Immature natural killer cell (primary cell): Measurements from ENCODE around the gene RMI2. TPM values are rescaled to one million over a fixed set of nuclear protein-coding genes. Genes with fewer than 3 reads are reported as not detected.

Source experiments
- DNase-seq, 3 donors: peaks; one replicate each; pipeline ENCODE4 v3.0.0; 2022; ENCODE audit warnings: mixed read lengths in 1 of 3
- H3K27ac Mint-ChIP-seq, 6 donors: one replicate each; pipeline ENCODE4 v1.8.0; 2020; ENCODE audit warnings: mixed read lengths in 6 of 6, mild to moderate bottlenecking in 5 of 6, inconsistent platforms in 4 of 6, moderate library complexity in 3 of 6
- H3K27me3 Mint-ChIP-seq, 3 donors: one replicate each; pipeline ENCODE4 v1.8.0; 2020 to 2021; ENCODE audit warnings: low read depth in 3 of 3, mild to moderate bottlenecking in 3 of 3, mixed read lengths in 3 of 3, moderate library complexity in 3 of 3, inconsistent platforms in 1 of 3
- H3K36me3 Mint-ChIP-seq, 3 donors: one replicate each; pipeline ENCODE4 v1.8.0; 2020; ENCODE audit warnings: mixed read lengths in 3 of 3, inconsistent platforms in 2 of 3, mild to moderate bottlenecking in 2 of 3
- H3K4me1 Mint-ChIP-seq, 2 donors: one replicate each; pipeline ENCODE4 v1.8.0; 2020; ENCODE audit warnings: inconsistent platforms in 2 of 2, mild to moderate bottlenecking in 2 of 2, mixed read lengths in 2 of 2, moderate library complexity in 1 of 2
- H3K4me3 Mint-ChIP-seq, 5 donors: one replicate each; pipeline ENCODE4 v1.8.0; 2020; ENCODE audit warnings: mild to moderate bottlenecking in 5 of 5, mixed read lengths in 5 of 5, inconsistent platforms in 3 of 5, moderate library complexity in 3 of 5
- H3K9me3 Mint-ChIP-seq, 6 donors: one replicate each; pipeline ENCODE4 v1.8.0; 2020; ENCODE audit warnings: mild to moderate bottlenecking in 6 of 6, mixed read lengths in 6 of 6, inconsistent platforms in 4 of 6, moderate library complexity in 3 of 6
- polyA plus RNA-seq, 3 donors: library from polyadenylated mRNA; unstranded; fragments of 300-500 nt; fragmentation: Illumina TruSeq; gene quantifications; one replicate each; pipeline ENCODE4 v1.2.3, GENCODE V29; 2021

The RMI2 gene
- polyA plus RNA-seq, 3 donors from 2014 or later: 1.6 to 5.5 (median 5.2) TPM

- Mint-ChIP-seq H3K4me3 (no peak overlapping the region), H3K9me3 (no peaks in the 10 kb centered on the region), H3K27ac (no peak overlapping the region), H3K4me1 (no peaks in the 10 kb centered on the region), H3K27me3 (peaks cover 0 to 4% (median 4%) of the 10 kb centered on the region in 3 donors), H3K36me3 (peaks cover 8 to 31% (median 29%) of the 10 kb centered on the region in 3 donors)
- DNase-seq: no peak
Measured at GRCh38 chr16:11380836-11381235, 35.6 kb downstream of the RMI2 start.

DNA sequence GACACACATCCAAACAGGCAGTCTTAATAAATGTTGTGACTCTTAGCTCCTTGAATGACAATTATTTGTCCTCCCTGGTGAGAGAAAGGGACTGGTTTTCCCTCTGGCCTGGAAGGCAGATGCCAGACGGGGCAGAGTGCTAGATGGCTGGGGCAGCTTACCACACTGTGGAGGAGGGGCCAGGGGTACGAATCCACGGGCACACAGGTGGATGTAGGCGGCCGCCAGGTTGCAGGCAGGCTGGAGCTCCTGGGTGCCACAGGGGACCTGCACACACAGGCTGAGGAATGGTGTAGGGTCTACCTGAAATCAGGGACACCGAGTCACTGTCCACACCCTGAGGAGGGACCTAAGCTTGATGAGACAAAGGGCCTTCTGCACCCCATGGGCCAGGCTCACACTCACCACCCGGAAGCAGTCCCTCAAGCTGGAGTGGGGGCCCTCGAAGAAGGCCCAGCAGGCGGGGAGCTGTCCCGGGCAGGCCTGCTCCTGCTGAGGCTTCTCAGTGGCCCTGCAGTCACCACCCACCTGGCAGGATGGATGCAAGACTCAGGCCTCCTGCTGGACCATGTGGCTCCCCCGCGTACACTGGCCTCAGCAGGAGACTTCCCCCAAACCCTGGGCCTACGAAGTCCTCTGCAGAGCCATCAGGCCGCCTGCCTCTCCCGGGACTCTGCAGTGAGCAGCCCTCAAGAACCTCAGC, 38.4 kb downstream of the RMI2 start:
- no peaks in the 10 kb centered on the region for H3K9me3 Mint-ChIP-seq
- H3K36me3 Mint-ChIP-seq: peaks cover 8 to 31% (median 21%) of the 10 kb centered on the region in 3 donors
- no peak for DNase-seq
- no peak overlapping the region for H3K4me3 Mint-ChIP-seq
- no peaks in the 10 kb centered on the region for H3K4me1 Mint-ChIP-seq
- peaks cover 0 to 4% (median 4%) of the 10 kb centered on the region in 3 donors for H3K27me3 Mint-ChIP-seq
- no peak overlapping the region for H3K27ac Mint-ChIP-seq

GRCh38 chr16:11384184-11384955, 39.1 kb downstream of the RMI2 start:
- no peak overlapping the region for H3K27ac Mint-ChIP-seq

GRCh38 chr16:11384956-11385586, 39.8 kb downstream of the RMI2 start:
- no peak for DNase-seq
- Mint-ChIP-seq H3K4me3 (no peak overlapping the region), H3K27ac (no peak overlapping the region), H3K9me3 (peaks cover 0 to 1% (median 0%) of the 10 kb centered on the region in 6 donors), H3K36me3 (peaks cover 8 to 24% (median 16%) of the 10 kb centered on the region in 3 donors), H3K27me3 (peaks cover 0 to 4% (median 4%) of the 10 kb centered on the region in 3 donors), H3K4me1 (no peaks in the 10 kb centered on the region)

More at GRCh38 chr16:11384184-11384955, 39.1 kb downstream of the RMI2 start:
- H3K4me3 Mint-ChIP-seq: no peak overlapping the region
- H3K9me3 Mint-ChIP-seq: peaks cover 0 to 1% (median 0%) of the 10 kb centered on the region in 6 donors
- peaks cover 0 to 4% (median 4%) of the 10 kb centered on the region in 3 donors for H3K27me3 Mint-ChIP-seq
- H3K36me3 Mint-ChIP-seq: peaks cover 8 to 25% (median 18%) of the 10 kb centered on the region in 3 donors
- DNase-seq: no peak
- H3K4me1 Mint-ChIP-seq: no peaks in the 10 kb centered on the region

DNA sequence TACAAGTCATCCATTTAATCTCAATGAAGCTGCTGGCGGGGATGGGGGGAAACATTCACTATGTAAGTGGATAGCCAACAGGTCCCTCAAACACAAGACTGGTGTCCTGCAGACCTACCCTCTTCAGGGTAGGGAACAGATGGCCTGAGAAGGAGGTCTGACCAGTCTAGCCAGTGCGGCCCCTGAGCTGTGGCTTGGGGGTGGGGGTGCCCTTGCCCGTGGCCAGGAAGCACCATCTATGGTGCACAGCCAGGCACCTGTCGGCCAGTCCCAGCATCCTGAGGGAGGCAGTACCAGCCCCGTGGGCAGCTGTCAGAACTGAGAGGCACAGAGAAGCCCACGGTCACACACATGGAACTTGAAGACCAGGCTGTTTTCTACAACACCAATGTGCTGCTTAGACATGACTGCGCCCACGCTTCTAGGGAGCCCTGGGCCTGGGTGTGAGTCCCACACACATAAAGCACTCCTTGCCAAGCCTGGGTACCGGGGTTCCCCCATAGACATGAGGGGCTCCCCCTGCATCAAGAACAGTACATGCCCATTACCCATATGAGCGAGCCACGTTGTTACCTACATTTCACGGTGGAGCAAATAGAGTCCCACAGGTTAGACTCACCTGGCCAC, 40.9 kb downstream of the RMI2 start:
- Mint-ChIP-seq H3K4me3 (no peak overlapping the region), H3K27ac (no peak overlapping the region), H3K9me3 (peaks cover 0 to 1% (median 0%) of the 10 kb centered on the region in 6 donors), H3K36me3 (peaks cover 8 to 24% (median 10%) of the 10 kb centered on the region in 3 donors), H3K4me1 (no peaks in the 10 kb centered on the region), H3K27me3 (peaks cover 0 to 5% (median 3%) of the 10 kb centered on the region in 3 donors)
- no peak for DNase-seq

- Mint-ChIP-seq H3K4me1 (no peaks in the 10 kb centered on the region), H3K27me3 (peaks cover 0 to 2% (median 1%) of the 10 kb centered on the region in 3 donors), H3K9me3 (peaks cover 0 to 1% (median 0%) of the 10 kb centered on the region in 6 donors), H3K27ac (no peak overlapping the region), H3K4me3 (no peak overlapping the region), H3K36me3 (peaks cover 4 to 20% (median 5%) of the 10 kb centered on the region in 3 donors)
- no peak for DNase-seq
Measured at GRCh38 chr16:11386791-11387546, 41.7 kb downstream of the RMI2 start.

DNA sequence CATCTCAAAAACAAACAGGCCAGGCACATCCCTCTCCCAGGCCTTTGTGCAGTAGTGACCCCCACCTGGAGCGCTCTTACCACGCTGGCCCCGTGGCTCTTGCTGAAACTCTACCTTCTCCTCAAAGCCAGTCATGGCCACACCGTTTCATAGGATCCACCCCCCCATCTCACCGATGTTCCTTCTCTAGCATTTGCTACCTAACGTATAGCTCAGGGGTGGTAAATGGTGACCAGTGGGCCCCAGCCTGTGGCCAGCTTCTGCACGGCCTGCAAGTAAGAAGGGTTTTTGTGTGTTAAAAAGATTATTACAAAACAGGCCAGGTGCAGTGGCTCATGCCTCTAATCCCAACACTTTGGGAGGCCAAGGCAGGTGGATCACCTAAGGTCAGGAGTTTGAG, 43.8 kb downstream of the RMI2 start:
- peaks cover 0 to 2% (median 1%) of the 10 kb centered on the region in 3 donors for H3K27me3 Mint-ChIP-seq
- DNase-seq: no peak
- peaks cover 0 to 11% (median 0%) of the 10 kb centered on the region in 3 donors for H3K36me3 Mint-ChIP-seq
- no peaks in the 10 kb centered on the region for H3K4me1 Mint-ChIP-seq
- H3K27ac Mint-ChIP-seq: no peak overlapping the region
- peaks cover 0 to 1% (median 0%) of the 10 kb centered on the region in 6 donors for H3K9me3 Mint-ChIP-seq
- no peak overlapping the region for H3K4me3 Mint-ChIP-seq

GRCh38 chr16:11389631-11390565, 44.6 kb downstream of the RMI2 start:
- Mint-ChIP-seq H3K27me3 (peaks cover 0 to 2% (median 1%) of the 10 kb centered on the region in 3 donors), H3K9me3 (peaks cover 0 to 1% (median 0%) of the 10 kb centered on the region in 6 donors), H3K4me1 (no peaks in the 10 kb centered on the region), H3K27ac (no peak overlapping the region), H3K36me3 (peaks cover 0 to 11% (median 0%) of the 10 kb centered on the region in 3 donors), H3K4me3 (no peak overlapping the region)
- no peak for DNase-seq

GRCh38 chr16:11390573-11391495, 45.6 kb downstream of the RMI2 start:
- Mint-ChIP-seq H3K36me3 (peaks cover 0 to 11% (median 0%) of the 10 kb centered on the region in 3 donors), H3K27me3 (peaks cover 0 to 2% (median 1%) of the 10 kb centered on the region in 3 donors), H3K4me3 (no peak overlapping the region), H3K4me1 (no peaks in the 10 kb centered on the region), H3K9me3 (peaks cover 0 to 1% (median 0%) of the 10 kb centered on the region in 6 donors), H3K27ac (peak overlapping the region in 1 of 6 donors; percentile 22)
- DNase-seq: no peak

- peaks cover 0 to 2% (median 1%) of the 10 kb centered on the region in 3 donors for H3K27me3 Mint-ChIP-seq
- H3K4me3 Mint-ChIP-seq: no peak overlapping the region
- H3K9me3 Mint-ChIP-seq: peaks cover 0 to 1% (median 0%) of the 10 kb centered on the region in 6 donors
- no peak for DNase-seq
- H3K27ac Mint-ChIP-seq: peak overlapping the region in 1 of 6 donors; percentile 22
- peaks cover 0 to 11% (median 0%) of the 10 kb centered on the region in 3 donors for H3K36me3 Mint-ChIP-seq
- H3K4me1 Mint-ChIP-seq: no peaks in the 10 kb centered on the region
Measured at GRCh38 chr16:11391576-11391975, 46.3 kb downstream of the RMI2 start.

- DNase-seq: no peak
- Mint-ChIP-seq H3K4me3 (no peak overlapping the region), H3K36me3 (peaks cover 0 to 11% (median 0%) of the 10 kb centered on the region in 3 donors), H3K9me3 (peaks cover 0 to 1% (median 0%) of the 10 kb centered on the region in 6 donors), H3K4me1 (no peaks in the 10 kb centered on the region), H3K27ac (no peak overlapping the region), H3K27me3 (peaks cover 0 to 2% (median 1%) of the 10 kb centered on the region in 3 donors)
Measured at GRCh38 chr16:11392041-11392581, 46.9 kb downstream of the RMI2 start.
